Measurements from ENCODE around the gene LMCD1.

DNA sequence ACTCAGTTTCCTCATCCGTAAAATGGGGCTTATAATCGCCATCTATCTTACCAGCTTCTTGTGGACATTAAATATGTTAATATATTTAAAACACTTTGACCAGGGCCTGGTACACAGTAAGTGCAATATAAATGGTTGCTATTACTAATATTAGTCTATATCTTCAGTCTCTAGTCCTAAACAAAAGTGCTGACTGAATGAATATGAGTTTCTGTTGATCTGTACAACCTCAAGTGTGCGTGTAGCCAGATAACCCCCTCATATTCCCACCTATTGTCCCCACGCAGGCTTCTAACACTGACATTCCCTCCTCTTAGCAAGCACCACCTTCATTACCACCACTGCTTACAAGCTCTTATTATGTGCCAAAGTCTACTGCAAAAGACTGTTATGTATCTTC is 27.6 kb upstream of the LMCD1 start:
- TF ChIP-seq POLR2AphosphoS5 (IDR thresholded peaks at IDR 0.05; ENCODE audit: low read depth, low read length) (no peak), TAF1 (IDR thresholded peaks at IDR 0.05; ENCODE audit: borderline replicate concordance, insufficient read depth, low read length) (no peak), SIN3A (IDR thresholded peaks at IDR 0.05; ENCODE audit: borderline replicate concordance, insufficient read depth, low read length) (no peak)
- TF ChIP-seq, protein P1, sequence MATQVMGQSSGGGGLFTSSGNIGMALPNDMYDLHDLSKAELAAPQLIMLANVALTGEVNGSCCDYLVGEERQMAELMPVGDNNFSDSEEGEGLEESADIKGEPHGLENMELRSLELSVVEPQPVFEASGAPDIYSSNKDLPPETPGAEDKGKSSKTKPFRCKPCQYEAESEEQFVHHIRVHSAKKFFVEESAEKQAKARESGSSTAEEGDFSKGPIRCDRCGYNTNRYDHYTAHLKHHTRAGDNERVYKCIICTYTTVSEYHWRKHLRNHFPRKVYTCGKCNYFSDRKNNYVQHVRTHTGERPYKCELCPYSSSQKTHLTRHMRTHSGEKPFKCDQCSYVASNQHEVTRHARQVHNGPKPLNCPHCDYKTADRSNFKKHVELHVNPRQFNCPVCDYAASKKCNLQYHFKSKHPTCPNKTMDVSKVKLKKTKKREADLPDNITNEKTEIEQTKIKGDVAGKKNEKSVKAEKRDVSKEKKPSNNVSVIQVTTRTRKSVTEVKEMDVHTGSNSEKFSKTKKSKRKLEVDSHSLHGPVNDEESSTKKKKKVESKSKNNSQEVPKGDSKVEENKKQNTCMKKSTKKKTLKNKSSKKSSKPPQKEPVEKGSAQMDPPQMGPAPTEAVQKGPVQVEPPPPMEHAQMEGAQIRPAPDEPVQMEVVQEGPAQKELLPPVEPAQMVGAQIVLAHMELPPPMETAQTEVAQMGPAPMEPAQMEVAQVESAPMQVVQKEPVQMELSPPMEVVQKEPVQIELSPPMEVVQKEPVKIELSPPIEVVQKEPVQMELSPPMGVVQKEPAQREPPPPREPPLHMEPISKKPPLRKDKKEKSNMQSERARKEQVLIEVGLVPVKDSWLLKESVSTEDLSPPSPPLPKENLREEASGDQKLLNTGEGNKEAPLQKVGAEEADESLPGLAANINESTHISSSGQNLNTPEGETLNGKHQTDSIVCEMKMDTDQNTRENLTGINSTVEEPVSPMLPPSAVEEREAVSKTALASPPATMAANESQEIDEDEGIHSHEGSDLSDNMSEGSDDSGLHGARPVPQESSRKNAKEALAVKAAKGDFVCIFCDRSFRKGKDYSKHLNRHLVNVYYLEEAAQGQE (IDR thresholded peaks at IDR 0.05; ENCODE audit: insufficient read depth in 1 of 2, low read depth in 2 of 2, low read length in 2 of 2) = no peak

Measured in PFSK-1 (cell line).